Measurements from ENCODE around the gene MICA. TPM values are rescaled to one million over a fixed set of nuclear protein-coding genes. Genes with fewer than 3 reads are reported as not detected.
A peak's percentile ranks its signal among the peaks of the same experiment; 100 is the strongest.

Gene MICA
- total and polyA plus RNA-seq, 9 of the 15 experiments (the other 6 are each of a cell fraction or from before 2014, with no cell fraction given), result 11.8 to 24.6 (median 16.7) TPM

- TF ChIP-seq ZNF3 (CRISPR knock-in tag; IDR thresholded peaks at IDR 0.05), result no peak
- TF ChIP-seq HMGN3 (IDR thresholded peaks at IDR 0.05; ENCODE audit: borderline replicate concordance, extremely low read depth, insufficient read length, low read depth, low read length), result no peak
- no peak for TF ChIP-seq PHF20 (IDR thresholded peaks at IDR 0.05; ENCODE audit: partially characterized antibody)
- TF ChIP-seq ZNF277 (CRISPR knock-in tag; IDR thresholded peaks at IDR 0.05; ENCODE audit: borderline replicate concordance), result no peak
- peak; percentile 87 for TF ChIP-seq ADNP (tag; IDR thresholded peaks at IDR 0.05)
- TF ChIP-seq ZNF655 (CRISPR knock-in tag; IDR thresholded peaks at IDR 0.05), result no peak
- no peak for TF ChIP-seq ZNF77 (CRISPR knock-in tag; IDR thresholded peaks at IDR 0.05)
- no peak for TF ChIP-seq U2AF2 (optimal IDR thresholded peaks at IDR 0.05; ENCODE audit: low read depth, low read length)
- no peak for TF ChIP-seq HOXB6 (CRISPR knock-in tag; IDR thresholded peaks at IDR 0.05; ENCODE audit: borderline replicate concordance)
- TF ChIP-seq MAFF (IDR thresholded peaks at IDR 0.05; ENCODE audit: low read length), result no peak
- TF ChIP-seq TCF3 (CRISPR knock-in tag; IDR thresholded peaks at IDR 0.05), result no peak
- TF ChIP-seq STAT6 (CRISPR knock-in tag; IDR thresholded peaks at IDR 0.05), result no peak
- TF ChIP-seq NONO (IDR thresholded peaks at IDR 0.05; ENCODE audit: low read depth in 2 of 2, low read length in 1 of 2), result no peak
- no peak for TF ChIP-seq ZNF408 (CRISPR knock-in tag; IDR thresholded peaks at IDR 0.05; ENCODE audit: low read depth)
- peak in 1 of 2 experiments; percentile 14; a peak in 1 of 4 replicates for TF ChIP-seq SIN3A (IDR thresholded peaks at IDR 0.05; ENCODE audit: borderline replicate concordance in 2 of 2, control insufficient read depth in 1 of 2, low read depth in 2 of 2, low read length in 2 of 2)
- TF ChIP-seq RBM25 (IDR thresholded peaks at IDR 0.05; ENCODE audit: low read depth, low read length, severe bottlenecking), result no peak
- TF ChIP-seq, protein P1, sequence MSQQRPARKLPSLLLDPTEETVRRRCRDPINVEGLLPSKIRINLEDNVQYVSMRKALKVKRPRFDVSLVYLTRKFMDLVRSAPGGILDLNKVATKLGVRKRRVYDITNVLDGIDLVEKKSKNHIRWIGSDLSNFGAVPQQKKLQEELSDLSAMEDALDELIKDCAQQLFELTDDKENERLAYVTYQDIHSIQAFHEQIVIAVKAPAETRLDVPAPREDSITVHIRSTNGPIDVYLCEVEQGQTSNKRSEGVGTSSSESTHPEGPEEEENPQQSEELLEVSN (IDR thresholded peaks at IDR 0.05; ENCODE audit: borderline replicate concordance in 1 of 2, extremely low read depth in 1 of 2, insufficient read depth in 1 of 2, insufficient read length in 1 of 2, low read depth in 1 of 2, low read length in 1 of 2, poor library complexity in 1 of 2, severe bottlenecking in 1 of 2), result peak in 1 of 2 experiments; percentile 22
- TF ChIP-seq ZBED1 (IDR thresholded peaks at IDR 0.05), result no peak
Observed at GRCh38 chr6:31399589-31400466, 3.6 kb upstream of the MICA start (continued).
